GM06990 (cell line): ENCODE data around the gene DCST2.

Experiments used
- DNase-seq: peaks from one replicate; pipeline ENCODE4 v3.0.0-alpha.2; 2011; ENCODE audit not compliant: insufficient read length; ENCODE audit errors: extremely low read depth
- H3K27me3 ChIP-seq: replicated peaks from 2 replicates; pipeline ENCODE4 v1.6.0; 2011; ENCODE audit warnings: low read length; ENCODE audit not compliant: control insufficient read depth, insufficient read depth
- H3K36me3 ChIP-seq: 2 replicates; pipeline ENCODE4 v1.5.1; 2011; ENCODE audit warnings: low read length; ENCODE audit not compliant: control insufficient read depth, insufficient read depth
- H3K4me3 ChIP-seq: replicated peaks from 2 replicates; pipeline ENCODE4 v1.5.1; 2011; ENCODE audit warnings: low read depth, mild to moderate bottlenecking, control low read depth, low read length
- TF ChIP-seq, protein P1 (sequence below): IDR thresholded peaks from 2 replicates; pipeline ENCODE4 v1.5.1; 2011; ENCODE audit warnings: low read length, control low read depth, mild to moderate bottlenecking, inconsistent platforms; ENCODE audit not compliant: insufficient read depth, poor library complexity, severe bottlenecking

The DCST2 gene

DNA sequence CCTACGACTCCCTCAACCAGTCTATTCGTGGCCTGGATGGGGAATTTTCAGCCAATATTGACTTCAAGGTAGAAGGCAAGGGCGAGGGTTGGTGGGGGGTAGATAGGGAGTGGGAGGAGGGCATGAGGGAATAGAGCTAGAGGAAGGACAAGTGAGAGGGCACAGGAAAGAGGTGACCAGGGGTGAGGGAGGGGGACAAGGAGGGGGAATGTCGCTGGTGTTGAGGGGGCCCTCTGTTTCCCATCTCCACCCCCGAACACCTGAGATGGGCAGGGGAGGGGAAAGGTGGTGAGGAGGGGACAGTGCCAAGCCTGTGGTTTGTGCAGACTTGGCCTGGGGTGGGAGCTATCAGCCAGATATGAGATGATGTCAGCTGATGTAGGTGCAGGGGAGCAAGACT lies 9.2 kb upstream of the DCST2 start:
- no peaks in the 10 kb centered on the region for H3K36me3 ChIP-seq
- no peak for DNase-seq
- H3K27me3 ChIP-seq = no peaks in the 10 kb centered on the region; the same call in none of the 2 replicates
- H3K4me3 ChIP-seq = no peak overlapping the region
- TF ChIP-seq, protein P1, sequence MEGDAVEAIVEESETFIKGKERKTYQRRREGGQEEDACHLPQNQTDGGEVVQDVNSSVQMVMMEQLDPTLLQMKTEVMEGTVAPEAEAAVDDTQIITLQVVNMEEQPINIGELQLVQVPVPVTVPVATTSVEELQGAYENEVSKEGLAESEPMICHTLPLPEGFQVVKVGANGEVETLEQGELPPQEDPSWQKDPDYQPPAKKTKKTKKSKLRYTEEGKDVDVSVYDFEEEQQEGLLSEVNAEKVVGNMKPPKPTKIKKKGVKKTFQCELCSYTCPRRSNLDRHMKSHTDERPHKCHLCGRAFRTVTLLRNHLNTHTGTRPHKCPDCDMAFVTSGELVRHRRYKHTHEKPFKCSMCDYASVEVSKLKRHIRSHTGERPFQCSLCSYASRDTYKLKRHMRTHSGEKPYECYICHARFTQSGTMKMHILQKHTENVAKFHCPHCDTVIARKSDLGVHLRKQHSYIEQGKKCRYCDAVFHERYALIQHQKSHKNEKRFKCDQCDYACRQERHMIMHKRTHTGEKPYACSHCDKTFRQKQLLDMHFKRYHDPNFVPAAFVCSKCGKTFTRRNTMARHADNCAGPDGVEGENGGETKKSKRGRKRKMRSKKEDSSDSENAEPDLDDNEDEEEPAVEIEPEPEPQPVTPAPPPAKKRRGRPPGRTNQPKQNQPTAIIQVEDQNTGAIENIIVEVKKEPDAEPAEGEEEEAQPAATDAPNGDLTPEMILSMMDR = no peak

DNA sequence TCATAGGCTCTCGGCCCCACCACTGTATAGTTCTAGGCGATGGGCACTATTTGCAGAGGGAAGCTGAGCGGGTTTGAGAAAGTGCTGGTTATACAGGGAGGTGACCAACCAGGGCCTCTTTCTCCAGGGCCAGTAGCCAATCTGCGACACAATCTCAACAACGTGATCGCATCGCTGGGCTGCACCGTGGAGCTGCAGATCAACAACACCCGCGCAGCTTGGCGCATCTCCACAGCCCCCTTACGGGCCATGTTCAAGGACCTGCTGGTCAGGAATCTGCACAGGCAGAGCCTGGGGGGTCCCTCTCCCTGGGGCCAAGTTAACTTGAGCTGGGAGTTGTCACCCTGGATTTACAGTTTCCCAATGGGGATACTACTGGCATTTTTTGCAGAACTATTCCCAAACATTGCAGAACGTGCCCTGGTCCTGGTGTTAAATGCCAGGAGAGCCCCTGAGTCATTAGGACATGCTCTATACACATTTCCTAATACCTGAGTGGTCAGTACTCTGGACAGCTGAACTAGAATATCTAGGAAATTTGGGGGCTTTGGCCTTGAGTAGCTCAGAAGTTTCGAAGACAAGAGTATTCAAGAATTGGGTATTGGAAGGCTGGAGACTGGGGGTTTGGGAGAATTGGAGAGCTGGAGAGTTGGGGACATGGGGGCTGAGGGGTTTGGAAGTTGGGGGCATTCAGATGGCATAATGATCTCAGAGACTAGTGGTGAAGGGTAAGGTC lies 6.9 kb upstream of the DCST2 start:
- TF ChIP-seq, protein P1 = no peak

DNA sequence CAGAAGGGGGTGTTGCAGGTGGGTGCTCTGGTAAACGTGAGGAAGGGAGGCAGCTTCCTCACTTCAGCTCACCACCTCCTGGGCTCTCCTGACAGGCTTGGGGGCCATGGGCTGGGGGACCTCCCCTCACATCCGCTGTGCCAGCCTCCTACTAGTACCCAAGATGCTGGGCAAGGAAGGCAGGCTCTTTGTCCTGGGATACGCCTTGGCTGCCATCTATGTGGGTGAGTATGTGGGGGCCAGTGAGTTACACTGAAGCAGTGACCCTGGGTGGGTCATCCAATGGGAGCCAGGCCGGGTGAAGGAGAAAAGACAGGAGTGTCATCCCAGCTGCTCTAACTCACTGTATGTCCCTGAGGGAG lies 5.7 kb upstream of the DCST2 start:
- TF ChIP-seq, protein P1 = no peak
- H3K4me3 ChIP-seq = no peak overlapping the region
- H3K36me3 ChIP-seq = no peaks in the 10 kb centered on the region
- H3K27me3 ChIP-seq = peaks cover 3% of the 10 kb centered on the region
- no peak for DNase-seq

More for the DNA sequence above, 6.9 kb upstream of the DCST2 start:
- Histone ChIP-seq H3K4me3 (no peak overlapping the region), H3K27me3 (no peaks in the 10 kb centered on the region; the same call in none of the 2 replicates), H3K36me3 (no peaks in the 10 kb centered on the region)
- no peak for DNase-seq

DNA sequence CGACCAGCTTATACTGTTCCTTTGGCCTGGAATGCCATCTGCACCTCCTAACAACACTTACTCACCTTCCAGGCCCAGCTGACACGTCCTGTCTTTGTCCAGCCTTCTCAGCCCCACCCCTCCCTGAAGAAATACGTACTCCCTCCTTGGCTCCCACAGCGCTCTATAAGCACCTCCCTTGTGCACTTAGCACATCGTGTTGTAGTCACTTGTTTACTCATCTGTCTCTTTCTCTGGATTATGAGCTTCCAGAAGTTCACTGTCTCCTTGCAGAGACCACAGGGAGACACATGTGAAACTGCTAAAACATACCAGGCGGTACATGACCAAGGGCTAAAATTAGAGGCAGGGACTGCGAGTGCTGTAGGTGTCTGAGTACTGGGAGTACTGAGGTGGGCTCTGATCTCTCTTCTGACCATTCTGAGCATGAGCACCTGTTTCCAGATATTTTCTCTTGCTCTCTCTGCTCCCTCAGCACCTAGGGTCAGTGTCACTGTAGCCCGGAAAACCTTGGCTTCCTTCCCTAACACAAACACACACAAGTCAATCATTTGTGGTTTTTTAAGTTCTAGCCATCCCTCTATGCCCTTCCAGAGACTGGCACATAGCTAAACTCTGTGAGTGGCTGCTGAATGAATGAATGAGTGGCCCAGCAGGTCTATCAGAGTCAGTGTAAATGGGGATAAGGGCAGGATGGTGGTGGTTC lies 5.2 kb upstream of the DCST2 start:
- no peaks in the 10 kb centered on the region for H3K36me3 ChIP-seq
- no peak for DNase-seq
- H3K27me3 ChIP-seq = peaks cover 3% of the 10 kb centered on the region
- no peak overlapping the region for H3K4me3 ChIP-seq
- TF ChIP-seq, protein P1 = no peak

DNA sequence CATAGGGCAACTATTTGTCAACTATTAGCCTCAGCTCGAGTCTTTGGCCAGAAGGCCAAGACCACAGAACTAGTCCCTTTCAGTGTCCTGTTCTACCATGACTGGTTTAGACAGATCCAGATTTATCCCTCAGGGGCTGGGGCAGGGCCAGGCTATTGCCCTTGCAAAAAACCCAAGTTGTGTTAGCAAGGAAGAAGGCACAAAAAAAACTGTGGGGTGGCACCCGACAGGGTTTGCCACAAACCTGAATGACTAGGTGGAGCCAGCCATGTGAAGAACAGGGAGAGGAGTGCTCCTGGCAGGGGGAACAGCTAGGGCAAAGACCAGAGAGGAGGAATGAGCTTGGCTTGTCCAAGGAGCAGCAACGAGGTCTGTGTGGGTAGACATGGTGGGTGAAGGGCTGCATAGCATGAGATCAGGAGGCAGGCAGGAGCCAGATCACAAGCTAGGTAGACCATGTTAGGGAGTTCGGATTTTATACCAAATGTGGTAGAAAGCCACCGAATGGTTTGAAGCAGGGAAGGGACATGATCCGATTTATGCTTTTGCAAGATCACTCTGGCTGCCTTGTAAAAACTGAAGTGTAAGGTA lies 4.4 kb upstream of the DCST2 start:
- Histone ChIP-seq H3K36me3 (no peaks in the 10 kb centered on the region), H3K27me3 (peaks cover 3% of the 10 kb centered on the region), H3K4me3 (no peak overlapping the region)
- no peak for DNase-seq
- TF ChIP-seq, protein P1 = no peak
